ENCODE data around the gene CARD6. TPM values are rescaled to one million over a fixed set of nuclear protein-coding genes. Genes with fewer than 3 reads are reported as not detected.

Gene CARD6
- total and polyA plus RNA-seq, 2 of the 4 experiments (the other 2 are of a cell fraction): 1.8 to 4.3 TPM

DNA sequence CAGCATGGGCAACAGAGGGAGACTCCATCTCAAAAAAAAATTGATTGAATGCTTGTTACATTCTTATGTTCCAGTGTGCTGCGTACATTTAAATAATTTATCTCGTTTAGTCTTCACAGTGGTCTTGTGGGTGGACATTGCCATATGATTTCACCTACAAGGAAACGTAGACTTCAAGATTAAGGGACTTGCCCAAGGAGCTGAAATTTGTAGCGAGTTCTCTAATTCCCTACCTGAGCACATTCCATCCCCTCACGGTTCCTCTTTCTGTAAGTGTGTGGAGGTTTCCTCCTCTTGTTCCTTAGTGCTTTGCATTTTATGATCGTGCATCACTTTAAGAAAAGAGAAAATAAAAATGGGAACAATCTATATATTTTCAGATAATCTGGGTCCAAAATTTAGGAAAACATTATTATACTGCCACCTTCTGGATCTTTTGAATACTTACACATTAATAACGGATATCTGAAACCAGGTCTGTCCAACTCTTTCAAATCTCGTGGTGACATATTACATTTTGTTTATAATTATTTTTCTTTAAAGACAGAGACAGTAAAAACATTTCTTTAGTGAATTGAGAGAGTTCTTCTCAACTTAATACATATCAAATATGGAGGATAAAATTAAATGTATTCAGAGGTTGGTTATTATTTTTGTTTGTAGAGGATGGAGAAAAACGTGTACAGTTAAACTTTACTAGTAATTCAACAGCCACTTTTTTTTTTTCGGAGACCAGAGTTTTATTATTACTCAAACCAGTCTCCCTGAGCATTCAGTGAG lies 38.2 kb downstream of the CARD6 start:
- no peak overlapping the region for H2BK20ac ChIP-seq (ENCODE audit: low read depth, low read length)
- H4K20me1 ChIP-seq (ENCODE audit: insufficient read depth, low read length): no peaks in the 10 kb centered on the region
- TF ChIP-seq CEBPB (IDR thresholded peaks at IDR 0.05; ENCODE audit: low read depth, low read length) (no peak), NFE2L2 (IDR thresholded peaks at IDR 0.05; ENCODE audit: low read depth, low read length) (no peak), FOS (IDR thresholded peaks at IDR 0.05; ENCODE audit: low read depth, low read length) (no peak), RCOR1 (IDR thresholded peaks at IDR 0.05; ENCODE audit: insufficient replicate concordance, low read length) (no peak), BHLHE40 (IDR thresholded peaks at IDR 0.05; ENCODE audit: low read depth, low read length) (no peak), CHD1 (IDR thresholded peaks at IDR 0.05; ENCODE audit: low read depth, low read length) (no peak), MXI1 (IDR thresholded peaks at IDR 0.05; ENCODE audit: borderline replicate concordance, low read depth, low read length) (no peak), MAFK (IDR thresholded peaks at IDR 0.05; ENCODE audit: low read depth, low read length) (no peak), RAD21 (IDR thresholded peaks at IDR 0.05; ENCODE audit: low read length) (peak; percentile 61), SMC3 (IDR thresholded peaks at IDR 0.05; ENCODE audit: low read depth, low read length) (peak; percentile 56; the same call in 1 of the 2 replicates), MAZ (IDR thresholded peaks at IDR 0.05; ENCODE audit: borderline replicate concordance, low read depth, low read length) (no peak), POLR2A (IDR thresholded peaks at IDR 0.05; ENCODE audit: low read depth, low read length) (no peak), RFX5 (IDR thresholded peaks at IDR 0.05; ENCODE audit: low read depth, low read length) (no peak)
- TF ChIP-seq, protein P1, sequence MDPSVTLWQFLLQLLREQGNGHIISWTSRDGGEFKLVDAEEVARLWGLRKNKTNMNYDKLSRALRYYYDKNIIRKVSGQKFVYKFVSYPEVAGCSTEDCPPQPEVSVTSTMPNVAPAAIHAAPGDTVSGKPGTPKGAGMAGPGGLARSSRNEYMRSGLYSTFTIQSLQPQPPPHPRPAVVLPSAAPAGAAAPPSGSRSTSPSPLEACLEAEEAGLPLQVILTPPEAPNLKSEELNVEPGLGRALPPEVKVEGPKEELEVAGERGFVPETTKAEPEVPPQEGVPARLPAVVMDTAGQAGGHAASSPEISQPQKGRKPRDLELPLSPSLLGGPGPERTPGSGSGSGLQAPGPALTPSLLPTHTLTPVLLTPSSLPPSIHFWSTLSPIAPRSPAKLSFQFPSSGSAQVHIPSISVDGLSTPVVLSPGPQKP (IDR thresholded peaks at IDR 0.05; ENCODE audit: borderline replicate concordance, low read depth, low read length): no peak
- TF ChIP-seq, protein P2, sequence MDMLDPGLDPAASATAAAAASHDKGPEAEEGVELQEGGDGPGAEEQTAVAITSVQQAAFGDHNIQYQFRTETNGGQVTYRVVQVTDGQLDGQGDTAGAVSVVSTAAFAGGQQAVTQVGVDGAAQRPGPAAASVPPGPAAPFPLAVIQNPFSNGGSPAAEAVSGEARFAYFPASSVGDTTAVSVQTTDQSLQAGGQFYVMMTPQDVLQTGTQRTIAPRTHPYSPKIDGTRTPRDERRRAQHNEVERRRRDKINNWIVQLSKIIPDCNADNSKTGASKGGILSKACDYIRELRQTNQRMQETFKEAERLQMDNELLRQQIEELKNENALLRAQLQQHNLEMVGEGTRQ (IDR thresholded peaks at IDR 0.05; ENCODE audit: low read depth, low read length): no peak

More for the DNA sequence above, 38.2 kb downstream of the CARD6 start:
- Histone ChIP-seq H3K4ac (ENCODE audit: low read depth, low read length) (no peak overlapping the region), H3K9ac (ENCODE audit: low read depth, low read length) (no peak overlapping the region), H2AK9ac (replicated peaks; ENCODE audit: low read depth, low read length, poor library complexity) (no peak overlapping the region), H3K79me1 (ENCODE audit: low read depth in 1 of 2, low read length in 2 of 2) (no peaks in the 10 kb centered on the region), H3K27ac (ENCODE audit: insufficient read depth, low read length) (no peak overlapping the region), H3K4me1 (ENCODE audit: control insufficient read depth, insufficient read depth, low read length) (no peaks in the 10 kb centered on the region), H3K56ac (ENCODE audit: extremely low read depth, insufficient read depth, low read length) (no peak overlapping the region), H2BK5ac (ENCODE audit: low read depth, low read length, poor library complexity, severe bottlenecking) (no peak overlapping the region), H4K91ac (ENCODE audit: insufficient read depth, low read depth, low read length) (no peak overlapping the region), H3K4me3 (ENCODE audit: insufficient read depth, low read depth, low read length) (no peak overlapping the region), H3K23ac (ENCODE audit: low read depth, low read length) (no peak overlapping the region), H3K27me3 (ENCODE audit: control insufficient read depth, insufficient read depth, low read length) (no peaks in the 10 kb centered on the region; the same call in 1 of the 2 replicates), H3K14ac (replicated peaks; ENCODE audit: low read depth, low read length) (no peak overlapping the region), H3K18ac (ENCODE audit: low read depth, low read length) (no peak overlapping the region), H4K8ac (ENCODE audit: low read depth in 2 of 2, low read length in 2 of 2) (peak overlapping the region in 1 of 2 experiments; percentile 6; a peak in 1 of 4 replicates), H3K4me2 (ENCODE audit: low read depth, low read length) (peak overlapping the region; percentile 70; the same call in 1 of the 2 replicates), H2BK15ac (ENCODE audit: low read depth, low read length) (no peak overlapping the region), H2AK5ac (ENCODE audit: low read depth, low read length) (no peak overlapping the region), H2AFZ (replicated peaks; ENCODE audit: low read length, poor library complexity) (peak overlapping the region; percentile 69), H4K5ac (ENCODE audit: low read depth, low read length) (no peak overlapping the region), H3K9me3 (ENCODE audit: control insufficient read depth, insufficient read depth, low read length) (peaks cover 7% of the 10 kb centered on the region), H3K36me3 (ENCODE audit: control insufficient read depth, insufficient read depth, low read length) (no peaks in the 10 kb centered on the region), H3K9me1 (ENCODE audit: insufficient read depth, low read length) (no peaks in the 10 kb centered on the region), H2BK120ac (ENCODE audit: low read depth, low read length) (no peak overlapping the region)
- intact Hi-C loops (cut with micrococcal nuclease) (loop anchor here (1.0 to 10.0 kb wide), 5 partner anchors 37 to 1302 kb away; partner anchors contain the start of genes CARD6 and TTC33), in situ Hi-C loops (cut with MboI; ENCODE audit: low sequenced_read_pairs) (loop anchor here (10.0 kb wide), 2 partner anchors 935 to 1295 kb away; no protein-coding TSS in a partner anchor), dilution Hi-C loops (cut with HindIII; ENCODE audit: low sequenced_read_pairs, unreplicated experiment) (no loop called here)
- BruUV-seq (replicated peaks): no TSS peak
- ATAC-seq (ENCODE audit: low read depth): peak; percentile 79
- CTCF ChIA-PET: interaction anchor here (0.6 to 1.0 kb wide), 2 partner anchors 17 to 1301 kb away, joined by 3 read pairs; no protein-coding TSS in a partner anchor
- POLR2A ChIA-PET (ENCODE audit: unreplicated experiment): no interaction called here
- DNase-seq: peak; percentile 45
- no CpG with 5 or more reads among the region's 10 CpGs for WGBS, 2 experiments (ENCODE audit: extremely low coverage in 2 of 2, insufficient read length in 1 of 2)

Data from IMR-90 (cell line).